Psoas muscle (tissue), 8 donors: Measurements from ENCODE around the gene TRHDE. TPM values are rescaled to one million over a fixed set of nuclear protein-coding genes. Genes with fewer than 3 reads are reported as not detected.

Experiments
- ATAC-seq, 4 donors: fragments of 200-7000 bp; cut with Tn5 transposase; one replicate each; pipeline ENCODE4 v1.9.1; 2020; ENCODE audit warnings: moderate library complexity in 3 of 4, mild to moderate bottlenecking in 2 of 4
- DNase-seq, 2 donors: peaks; one replicate each; pipeline ENCODE4 v3.0.0-alpha.2; 2020
- H3K27ac ChIP-seq: fragments of 200-600 bp; one replicate; pipeline ENCODE4 v1.8.0; 2022
- H3K27me3 ChIP-seq, 3 donors: fragments of 200-600 bp in 1 of 3; one replicate each; pipeline versions ENCODE4 v1.6.1 to v1.8.0; 2013 to 2022; ENCODE audit warnings: low read length in 2 of 3, mild to moderate bottlenecking in 2 of 3, moderate library complexity in 1 of 3; ENCODE audit not compliant: insufficient read depth in 3 of 3
- H3K36me3 ChIP-seq, 2 donors: fragments of 200-600 bp in 1 of 2; one replicate each; pipeline versions ENCODE4 v1.6.1 to v1.8.0; 2013 to 2022; ENCODE audit warnings: low read depth in 1 of 2, mild to moderate bottlenecking in 1 of 2, moderate library complexity in 1 of 2; ENCODE audit not compliant: insufficient read depth in 1 of 2
- H3K4me1 ChIP-seq: fragments of 200-600 bp; one replicate; pipeline ENCODE4 v1.8.0; 2022
- H3K4me3 ChIP-seq: fragments of 200-600 bp; one replicate; pipeline ENCODE4 v1.8.0; 2022; ENCODE audit warnings: mild to moderate bottlenecking
- H3K9me3 ChIP-seq: fragments of 200-600 bp; one replicate; pipeline ENCODE4 v1.8.0; 2022
- WGBS, 3 donors: extraction: QIAGEN DNeasy Blood & Tissue Kit; methylation state at CpG; one replicate each; pipeline versions ENCODE4 v1.1.6 to v1.1.7; 2013; 5-methylcytosine and 5-hydroxymethylcytosine counted together
- intact Hi-C, 2 donors: fragments of 100-400 bp; cut with DNase I; formaldehyde crosslinking; loops; one replicate each; pipeline versions ENCODE4 v1.11.0 to v1.14.2; 2022
- polyA plus RNA-seq, 3 donors: library from polyadenylated mRNA; stranded (reverse); fragments of 200-250 nt; gene quantifications; one replicate each; pipeline ENCODE4 v1.2.3, GENCODE V29; 2013
- total RNA-seq, 4 donors: library from RNA; stranded (reverse); fragmentation: NEBNext Ultra II Directional in 2 of 4; extraction: Animal tissue kit (Norgen Biotek cat#: 25700) in 2 of 4; gene quantifications; one replicate each; pipeline versions ENCODE4 v1.2.1 to v1.2.4, GENCODE V29; 2021 to 2023
- TF ChIP-seq, protein P1 (sequence below): fragments of 200-600 bp; IDR thresholded peaks from one replicate; pipeline ENCODE4 v1.8.0; 2022; ENCODE audit warnings: antibody characterized with exemption
- donor health status: healthy with polysubstance abuse.
- donor health status: DM: no; HTN: no; CAD: no; lungs with moderate emphysema.
- donor health status: Bipolar disorder and iron deficiency.
- donor health status: healthy.
- donor health status: DM: yes; HTN: yes; CAD: no.
- donor health status: DM: no; HTN: no; CAD: no.
- donor health status: DM: no; HTN: no; CAD: no.
- donor health status: DM: yes; HTN: yes; CAD: no.

The TRHDE gene
- total and polyA plus RNA-seq, 7 donors: 0.08 to 1.7 (median 0.60) TPM

DNA sequence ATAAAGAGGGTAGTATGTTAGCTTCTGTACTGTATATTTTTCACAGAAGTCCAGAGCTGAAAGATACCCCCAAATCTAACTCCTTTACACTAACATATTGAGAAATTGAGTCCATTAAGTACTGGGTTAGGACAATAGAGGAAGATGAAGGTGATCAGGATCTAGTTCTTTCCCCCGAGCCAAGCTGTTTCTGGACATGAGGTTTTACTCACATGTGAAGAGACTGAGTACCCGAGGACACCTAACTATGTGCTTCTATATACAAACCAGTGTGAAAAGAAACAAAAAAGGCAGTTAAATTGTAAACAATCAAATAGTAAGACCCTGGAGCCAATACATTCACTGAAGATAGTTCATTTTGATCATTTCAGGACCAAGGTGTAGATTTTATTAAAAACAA lies 3.8 kb upstream of the TRHDE start:
- TF ChIP-seq, protein P1, sequence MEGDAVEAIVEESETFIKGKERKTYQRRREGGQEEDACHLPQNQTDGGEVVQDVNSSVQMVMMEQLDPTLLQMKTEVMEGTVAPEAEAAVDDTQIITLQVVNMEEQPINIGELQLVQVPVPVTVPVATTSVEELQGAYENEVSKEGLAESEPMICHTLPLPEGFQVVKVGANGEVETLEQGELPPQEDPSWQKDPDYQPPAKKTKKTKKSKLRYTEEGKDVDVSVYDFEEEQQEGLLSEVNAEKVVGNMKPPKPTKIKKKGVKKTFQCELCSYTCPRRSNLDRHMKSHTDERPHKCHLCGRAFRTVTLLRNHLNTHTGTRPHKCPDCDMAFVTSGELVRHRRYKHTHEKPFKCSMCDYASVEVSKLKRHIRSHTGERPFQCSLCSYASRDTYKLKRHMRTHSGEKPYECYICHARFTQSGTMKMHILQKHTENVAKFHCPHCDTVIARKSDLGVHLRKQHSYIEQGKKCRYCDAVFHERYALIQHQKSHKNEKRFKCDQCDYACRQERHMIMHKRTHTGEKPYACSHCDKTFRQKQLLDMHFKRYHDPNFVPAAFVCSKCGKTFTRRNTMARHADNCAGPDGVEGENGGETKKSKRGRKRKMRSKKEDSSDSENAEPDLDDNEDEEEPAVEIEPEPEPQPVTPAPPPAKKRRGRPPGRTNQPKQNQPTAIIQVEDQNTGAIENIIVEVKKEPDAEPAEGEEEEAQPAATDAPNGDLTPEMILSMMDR: no peak
- Histone ChIP-seq H3K27me3 (peaks cover 6 to 34% (median 13%) of the 10 kb centered on the region in 3 donors), H3K9me3 (no peaks in the 10 kb centered on the region), H3K27ac (peak overlapping the region; percentile 25), H3K4me1 (peaks cover under 1% of the 10 kb centered on the region), H3K36me3 (no peaks in the 10 kb centered on the region), H3K4me3 (no peak overlapping the region)
- no peak for DNase-seq
- no peak for ATAC-seq
- intact Hi-C loops: loop anchor here in 1 of 2 donors (5.0 kb wide), 1 partner anchor 64 kb away; no protein-coding TSS in a partner anchor
- WGBS, 3 donors: 37 to 74% (median 38%) methylated on average over 2 of the region's 2 CpGs

DNA sequence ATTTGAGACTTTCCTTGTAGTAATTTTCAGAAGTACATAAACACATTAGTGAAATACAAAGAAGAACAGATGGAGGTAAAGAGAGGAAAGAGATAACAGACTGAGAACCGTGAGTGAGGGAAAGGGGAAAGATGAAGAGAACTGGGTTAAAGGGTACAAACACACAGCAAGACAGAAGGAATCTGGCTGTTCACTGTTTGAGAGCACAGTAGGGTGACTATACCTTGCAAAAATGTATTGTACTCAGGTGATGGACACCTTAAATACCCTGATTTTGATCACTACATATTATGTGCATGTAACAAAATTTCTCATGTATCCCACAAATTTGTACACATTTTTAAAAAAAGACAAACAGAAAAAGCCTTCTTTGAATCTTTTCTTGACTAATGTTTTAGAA lies 2.7 kb upstream of the TRHDE start:
- DNase-seq (no peak), ATAC-seq (no peak)
- no peaks in the 10 kb centered on the region for H3K36me3 ChIP-seq
- H3K4me3 ChIP-seq: peak overlapping the region; percentile 71
- no peak overlapping the region for H3K27ac ChIP-seq
- peaks cover 6% of the 10 kb centered on the region for H3K4me1 ChIP-seq
- WGBS, 3 donors: 50 to 80% (median 53%) methylated on average over 1 of the region's 1 CpG
- TF ChIP-seq, protein P1: no peak
- peaks cover 6 to 45% (median 20%) of the 10 kb centered on the region in 3 donors for H3K27me3 ChIP-seq
- no peaks in the 10 kb centered on the region for H3K9me3 ChIP-seq
- intact Hi-C loops: loop anchor here in 1 of 2 donors (5.0 kb wide), 1 partner anchor 63 kb away; no protein-coding TSS in a partner anchor

DNA sequence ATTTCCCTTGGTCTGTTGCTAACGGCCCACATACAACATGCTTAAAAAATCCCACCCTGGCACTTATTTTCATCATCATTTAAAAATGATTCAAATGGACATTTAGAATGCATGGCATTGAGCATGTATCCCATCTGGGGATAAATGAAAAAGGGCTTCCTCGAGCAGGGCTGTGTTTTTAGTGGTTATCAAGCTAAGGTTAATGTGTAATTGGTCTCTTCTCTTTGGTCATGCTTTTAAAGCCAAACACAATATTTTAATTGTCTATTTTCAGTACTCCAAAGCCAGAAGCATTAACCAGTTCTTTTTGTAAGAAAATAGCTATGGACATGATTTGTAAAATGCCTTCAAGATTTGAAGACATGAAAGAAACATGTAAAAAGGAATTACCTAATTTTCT lies 1.9 kb upstream of the TRHDE start:
- intact Hi-C loops: no loop called here
- ATAC-seq: no peak
- H3K27me3 ChIP-seq: peaks cover 6 to 50% (median 20%) of the 10 kb centered on the region in 3 donors
- 36 to 65% (median 37%) methylated on average over 2 of the region's 2 CpGs for WGBS, 3 donors
- TF ChIP-seq, protein P1: no peak
- no peak for DNase-seq
- peaks cover 10% of the 10 kb centered on the region for H3K4me1 ChIP-seq
- H3K27ac ChIP-seq: no peak overlapping the region
- no peaks in the 10 kb centered on the region for H3K9me3 ChIP-seq
- H3K36me3 ChIP-seq: no peaks in the 10 kb centered on the region
- H3K4me3 ChIP-seq: peak overlapping the region; percentile 71

GRCh38 chr12:72270961-72271360 lies 1.2 kb upstream of the TRHDE start:
- no peaks in the 10 kb centered on the region for H3K9me3 ChIP-seq
- H3K27ac ChIP-seq: peak overlapping the region; percentile 65
- ATAC-seq: no peak
- TF ChIP-seq, protein P1: no peak
- WGBS, 3 donors: 34 to 55% (median 36%) methylated on average over 6 of the region's 6 CpGs
- peaks cover 6 to 50% (median 20%) of the 10 kb centered on the region in 3 donors for H3K27me3 ChIP-seq
- no peak for DNase-seq
- peaks cover 10% of the 10 kb centered on the region for H3K4me1 ChIP-seq
- no peaks in the 10 kb centered on the region for H3K36me3 ChIP-seq
- intact Hi-C loops: no loop called here
- peak overlapping the region; percentile 71 for H3K4me3 ChIP-seq
